OCI-LY3 (cell line): Measurements from ENCODE around the gene FBXW8.

Experiments
- EZH2phosphoT487 ChIP-seq: fragments of 200-600 bp; shearing (Covaris generic); IDR thresholded peaks from 2 replicates; pipeline ENCODE4 v1.6.1; 2018; ENCODE audit warnings: antibody characterized with exemption, mixed run types, low read depth
- TF ChIP-seq, protein P1 (sequence below): fragments of 200-600, 300-600 bp; sonication (generic); IDR thresholded peaks from 2 replicates; pipeline ENCODE4 v1.5.1; 2014; ENCODE audit warnings: antibody characterized with exemption, low read length, low read depth

DNA sequence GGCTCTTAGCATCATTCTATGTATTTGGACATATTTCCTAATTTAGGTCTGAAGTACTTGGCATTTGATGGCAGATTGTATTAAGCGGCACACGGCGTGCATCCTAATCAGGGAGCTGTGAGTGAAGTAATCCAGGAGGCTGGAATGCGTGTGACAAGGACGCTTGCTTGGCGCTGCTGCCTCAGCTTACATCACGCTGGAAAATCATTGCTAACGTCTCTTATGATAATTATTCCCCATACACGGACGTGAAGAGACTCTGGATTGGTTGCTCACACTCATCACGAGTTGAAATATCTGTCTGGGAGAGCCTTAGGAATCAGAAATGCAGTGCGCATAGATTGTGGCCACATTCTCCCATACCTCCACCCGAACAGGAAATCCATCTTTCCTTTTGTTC lies 85.3 kb downstream of the FBXW8 start:
- TF ChIP-seq, protein P1, sequence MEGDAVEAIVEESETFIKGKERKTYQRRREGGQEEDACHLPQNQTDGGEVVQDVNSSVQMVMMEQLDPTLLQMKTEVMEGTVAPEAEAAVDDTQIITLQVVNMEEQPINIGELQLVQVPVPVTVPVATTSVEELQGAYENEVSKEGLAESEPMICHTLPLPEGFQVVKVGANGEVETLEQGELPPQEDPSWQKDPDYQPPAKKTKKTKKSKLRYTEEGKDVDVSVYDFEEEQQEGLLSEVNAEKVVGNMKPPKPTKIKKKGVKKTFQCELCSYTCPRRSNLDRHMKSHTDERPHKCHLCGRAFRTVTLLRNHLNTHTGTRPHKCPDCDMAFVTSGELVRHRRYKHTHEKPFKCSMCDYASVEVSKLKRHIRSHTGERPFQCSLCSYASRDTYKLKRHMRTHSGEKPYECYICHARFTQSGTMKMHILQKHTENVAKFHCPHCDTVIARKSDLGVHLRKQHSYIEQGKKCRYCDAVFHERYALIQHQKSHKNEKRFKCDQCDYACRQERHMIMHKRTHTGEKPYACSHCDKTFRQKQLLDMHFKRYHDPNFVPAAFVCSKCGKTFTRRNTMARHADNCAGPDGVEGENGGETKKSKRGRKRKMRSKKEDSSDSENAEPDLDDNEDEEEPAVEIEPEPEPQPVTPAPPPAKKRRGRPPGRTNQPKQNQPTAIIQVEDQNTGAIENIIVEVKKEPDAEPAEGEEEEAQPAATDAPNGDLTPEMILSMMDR: no peak
- no peak for TF ChIP-seq EZH2phosphoT487
